GM18867 (cell line): ENCODE results near the gene OIT3.
"Not testable (repeated sequence)": the region's sequence is repeated elsewhere in the genome, so short reads cannot be mapped to it uniquely, and the experiment has no call there.

Experiments used
- ATAC-seq: cut with Tn5 transposase; IDR thresholded peaks from one replicate; pipeline ENCODE4 v1.9.1; 2021; ENCODE audit warnings: mild to moderate bottlenecking, moderate library complexity; ENCODE audit not compliant: unreplicated experiment

The OIT3 gene

GRCh38 chr10:72899545-72899944, 6.0 kb downstream of the OIT3 start:
- ATAC-seq: no peak

- not testable (repeated sequence) for ATAC-seq
Observed at GRCh38 chr10:72903941-72904446, 10.5 kb downstream of the OIT3 start.

GRCh38 chr10:72904806-72905205, 11.3 kb downstream of the OIT3 start:
- no peak for ATAC-seq

GRCh38 chr10:72906446-72906845, 12.9 kb downstream of the OIT3 start:
- ATAC-seq: no peak

GRCh38 chr10:72910705-72911104, 17.2 kb downstream of the OIT3 start:
- ATAC-seq: no peak

GRCh38 chr10:72911758-72912157, 18.2 kb downstream of the OIT3 start:
- no peak for ATAC-seq

- ATAC-seq: no peak
Observed at GRCh38 chr10:72912736-72913135, 19.2 kb downstream of the OIT3 start.

GRCh38 chr10:72913287-72913686, 19.7 kb downstream of the OIT3 start:
- no peak for ATAC-seq

GRCh38 chr10:72917201-72917600, 23.7 kb downstream of the OIT3 start:
- not testable (repeated sequence) for ATAC-seq

- ATAC-seq: not testable (repeated sequence)
Observed at GRCh38 chr10:72917803-72918332, 24.3 kb downstream of the OIT3 start.

GRCh38 chr10:72918352-72918751, 24.8 kb downstream of the OIT3 start:
- ATAC-seq: no peak

- ATAC-seq: not testable (repeated sequence)
Observed at GRCh38 chr10:72921147-72921683, 27.7 kb downstream of the OIT3 start.

- ATAC-seq: no peak
Observed at GRCh38 chr10:72924351-72924750, 30.8 kb downstream of the OIT3 start.

GRCh38 chr10:72925951-72926465, 32.5 kb downstream of the OIT3 start:
- no peak for ATAC-seq

GRCh38 chr10:72927485-72927884, 33.9 kb downstream of the OIT3 start:
- ATAC-seq: no peak

- ATAC-seq: no peak
Observed at GRCh38 chr10:72928798-72929197, 35.3 kb downstream of the OIT3 start.

GRCh38 chr10:72930276-72930675, 36.7 kb downstream of the OIT3 start:
- no peak for ATAC-seq

GRCh38 chr10:72932259-72933015, 38.9 kb downstream of the OIT3 start:
- ATAC-seq: no peak

GRCh38 chr10:72935361-72935760, 41.8 kb downstream of the OIT3 start:
- no peak for ATAC-seq

GRCh38 chr10:72943498-72944234, 50.1 kb downstream of the OIT3 start:
- ATAC-seq: no peak

- ATAC-seq: no peak
Observed at GRCh38 chr10:72946963-72947362, 53.4 kb downstream of the OIT3 start.
